ENCODE results near the gene CLMN.

- no peak for TF ChIP-seq EZH2 (IDR thresholded peaks at IDR 0.05; ENCODE audit: borderline replicate concordance, low read depth, low read length, poor library complexity, severe bottlenecking)
- TF ChIP-seq, protein P1, sequence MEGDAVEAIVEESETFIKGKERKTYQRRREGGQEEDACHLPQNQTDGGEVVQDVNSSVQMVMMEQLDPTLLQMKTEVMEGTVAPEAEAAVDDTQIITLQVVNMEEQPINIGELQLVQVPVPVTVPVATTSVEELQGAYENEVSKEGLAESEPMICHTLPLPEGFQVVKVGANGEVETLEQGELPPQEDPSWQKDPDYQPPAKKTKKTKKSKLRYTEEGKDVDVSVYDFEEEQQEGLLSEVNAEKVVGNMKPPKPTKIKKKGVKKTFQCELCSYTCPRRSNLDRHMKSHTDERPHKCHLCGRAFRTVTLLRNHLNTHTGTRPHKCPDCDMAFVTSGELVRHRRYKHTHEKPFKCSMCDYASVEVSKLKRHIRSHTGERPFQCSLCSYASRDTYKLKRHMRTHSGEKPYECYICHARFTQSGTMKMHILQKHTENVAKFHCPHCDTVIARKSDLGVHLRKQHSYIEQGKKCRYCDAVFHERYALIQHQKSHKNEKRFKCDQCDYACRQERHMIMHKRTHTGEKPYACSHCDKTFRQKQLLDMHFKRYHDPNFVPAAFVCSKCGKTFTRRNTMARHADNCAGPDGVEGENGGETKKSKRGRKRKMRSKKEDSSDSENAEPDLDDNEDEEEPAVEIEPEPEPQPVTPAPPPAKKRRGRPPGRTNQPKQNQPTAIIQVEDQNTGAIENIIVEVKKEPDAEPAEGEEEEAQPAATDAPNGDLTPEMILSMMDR (conservative IDR thresholded peaks at IDR 0.05; ENCODE audit: low read depth, low read length): no peak
Observed at GRCh38 chr14:95319312-95320077, at the start of gene CLMN.
